Inflammatory macrophage (primary cell): ENCODE measurements around the gene DTD1.

Experiments
- DNase-seq, 2 donors: peaks; one replicate each; pipeline ENCODE4 v3.0.0-alpha.2; 2020 to 2022

DTD1 gene

GRCh38 chr20:18712131-18712530 is 124.3 kb downstream of the DTD1 start:
- peak; percentile 40 to 43 for DNase-seq

GRCh38 chr20:18712882-18713281 is 125.0 kb downstream of the DTD1 start:
- no peak for DNase-seq

DNA sequence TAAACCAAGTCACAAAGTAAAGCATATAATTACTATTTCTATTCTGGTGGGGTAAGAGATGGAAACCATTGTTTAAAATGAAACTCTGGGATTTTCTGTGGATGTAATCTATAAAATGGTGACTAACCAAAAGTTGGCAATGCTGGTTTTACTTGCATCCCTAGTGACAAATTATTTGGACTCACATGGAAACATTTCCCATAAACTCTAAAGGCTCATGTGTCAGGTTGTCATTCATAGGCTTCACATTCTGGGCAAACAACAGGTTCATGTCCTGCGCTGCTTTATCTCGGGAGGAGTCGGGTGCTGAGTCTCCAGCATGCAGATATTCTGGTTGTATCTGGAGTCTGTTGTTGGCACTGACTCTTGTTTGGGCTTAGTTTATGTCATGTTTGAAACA is 127.7 kb downstream of the DTD1 start:
- no peak for DNase-seq

GRCh38 chr20:18717062-18717461 is 129.2 kb downstream of the DTD1 start:
- no peak for DNase-seq

DNA sequence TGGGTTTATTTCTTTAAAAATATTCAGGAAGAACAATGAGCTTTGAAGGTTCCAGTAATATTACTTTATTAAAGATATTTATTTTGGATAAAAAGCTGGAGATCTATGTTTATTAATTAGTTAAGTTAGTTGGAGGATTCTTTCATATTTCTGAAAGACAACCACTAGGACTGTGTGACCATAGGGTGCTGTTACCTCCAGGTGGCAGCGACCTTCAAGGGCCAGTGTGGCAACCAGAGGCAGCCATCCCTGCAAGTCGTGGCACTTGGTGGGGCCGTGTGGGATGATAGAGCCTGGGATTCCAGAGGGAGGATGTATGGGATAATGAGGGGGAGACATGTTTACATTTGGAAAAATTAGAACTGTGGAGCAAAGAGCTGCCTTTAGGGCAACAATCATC is 130.3 kb downstream of the DTD1 start:
- no peak for DNase-seq

DNA sequence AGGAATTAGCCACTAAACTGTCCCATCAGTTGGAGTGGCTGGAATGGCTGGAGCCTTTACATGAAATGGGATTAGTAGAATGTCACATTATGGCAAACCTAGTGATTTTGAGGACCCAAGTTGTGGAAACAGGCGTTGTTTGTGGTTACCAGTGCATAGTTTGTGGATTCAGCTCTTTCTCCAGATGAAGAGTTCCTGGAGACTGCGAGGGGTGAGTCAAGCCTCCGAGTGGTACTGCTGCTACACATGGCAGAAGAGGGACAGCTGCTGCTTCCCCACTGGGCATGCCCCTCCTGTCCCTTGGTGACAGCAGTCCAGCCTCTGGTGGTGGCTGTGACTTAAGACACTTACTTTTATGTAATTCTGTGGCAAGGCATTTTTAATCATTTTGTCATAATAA is 131.6 kb downstream of the DTD1 start:
- DNase-seq = no peak

DNA sequence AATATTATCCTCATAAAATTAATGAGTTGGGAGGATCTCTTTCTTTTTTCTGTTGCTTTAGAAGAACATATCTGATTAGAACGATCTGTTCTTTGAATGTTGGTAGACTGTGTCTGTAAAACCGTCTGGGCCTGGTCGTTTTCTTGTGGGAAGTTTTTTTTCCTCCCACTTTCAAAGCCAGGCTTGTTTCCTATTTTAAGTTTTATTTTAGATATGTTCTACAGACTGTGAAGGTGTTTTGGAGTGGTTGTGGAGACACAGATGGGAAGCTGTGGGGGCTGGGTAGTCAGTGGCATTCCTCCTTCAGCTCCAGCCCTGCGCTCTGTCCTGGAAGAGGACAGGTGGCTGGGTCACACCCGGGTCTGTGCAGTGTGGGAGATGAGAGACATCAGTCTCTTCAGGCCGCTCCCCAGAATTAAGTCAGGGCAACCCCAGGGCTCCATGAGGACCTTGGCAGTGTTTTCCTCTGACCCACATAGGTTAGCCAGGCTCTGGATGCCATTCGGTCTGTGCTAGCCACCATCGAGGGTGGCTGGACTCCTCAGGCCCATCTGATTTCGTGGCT is 133.8 kb downstream of the DTD1 start:
- DNase-seq = no peak

GRCh38 chr20:18722371-18722770 is 134.5 kb downstream of the DTD1 start:
- DNase-seq = no peak

DNA sequence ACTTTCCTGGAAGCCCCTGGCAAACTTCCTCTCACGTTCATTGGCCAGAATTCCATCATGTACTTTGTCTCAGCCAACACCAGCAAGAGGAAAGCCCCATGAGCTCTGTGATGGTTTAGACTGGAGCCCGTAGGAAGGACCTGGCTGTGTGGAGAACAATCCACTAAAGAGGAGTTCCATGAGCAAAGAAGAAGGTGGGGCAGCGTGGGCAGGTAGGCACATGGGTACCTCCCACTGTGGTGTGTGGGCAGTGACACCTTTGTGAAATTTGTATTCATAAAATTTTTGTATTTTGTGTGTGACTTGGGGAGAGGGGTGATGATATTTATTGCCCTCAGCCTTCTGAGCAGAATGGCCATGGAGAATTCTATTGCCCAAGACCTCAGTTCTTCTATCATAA is 136.2 kb downstream of the DTD1 start:
- DNase-seq = no peak

DNA sequence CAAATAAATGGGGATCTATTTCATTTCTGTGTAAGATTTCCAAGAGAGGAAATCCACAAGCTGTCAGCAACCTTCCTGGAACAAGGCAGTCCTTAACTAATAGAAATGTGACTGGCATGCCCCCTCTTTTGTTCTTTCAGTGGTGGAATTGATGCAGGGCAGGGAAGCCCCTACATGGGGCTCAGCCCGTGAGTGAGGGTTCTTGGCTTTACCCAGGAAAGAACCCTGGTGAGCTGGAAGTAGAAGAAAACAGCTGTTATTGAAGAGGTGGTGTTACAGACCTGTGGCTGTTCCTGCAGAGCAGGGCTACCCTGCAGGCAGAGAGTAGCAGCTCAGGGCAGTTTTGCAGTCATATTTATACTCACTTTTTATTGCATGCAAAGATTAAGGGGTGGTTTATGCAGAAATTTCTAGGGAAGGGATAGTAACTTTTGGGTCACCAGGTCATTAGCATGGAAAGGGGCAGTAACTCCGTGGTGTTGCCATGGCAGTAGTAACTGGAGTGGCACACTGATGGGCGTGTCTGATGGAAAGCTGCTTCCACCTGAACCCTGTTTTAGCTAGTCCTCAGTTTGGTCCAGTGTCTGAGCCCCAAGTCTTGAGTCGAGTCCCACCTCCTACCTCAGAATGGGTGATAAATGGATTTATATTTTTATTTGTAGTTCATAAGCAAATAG is 137.1 kb downstream of the DTD1 start:
- no peak for DNase-seq

GRCh38 chr20:18727032-18727508 is 139.2 kb downstream of the DTD1 start:
- DNase-seq = no peak

DNA sequence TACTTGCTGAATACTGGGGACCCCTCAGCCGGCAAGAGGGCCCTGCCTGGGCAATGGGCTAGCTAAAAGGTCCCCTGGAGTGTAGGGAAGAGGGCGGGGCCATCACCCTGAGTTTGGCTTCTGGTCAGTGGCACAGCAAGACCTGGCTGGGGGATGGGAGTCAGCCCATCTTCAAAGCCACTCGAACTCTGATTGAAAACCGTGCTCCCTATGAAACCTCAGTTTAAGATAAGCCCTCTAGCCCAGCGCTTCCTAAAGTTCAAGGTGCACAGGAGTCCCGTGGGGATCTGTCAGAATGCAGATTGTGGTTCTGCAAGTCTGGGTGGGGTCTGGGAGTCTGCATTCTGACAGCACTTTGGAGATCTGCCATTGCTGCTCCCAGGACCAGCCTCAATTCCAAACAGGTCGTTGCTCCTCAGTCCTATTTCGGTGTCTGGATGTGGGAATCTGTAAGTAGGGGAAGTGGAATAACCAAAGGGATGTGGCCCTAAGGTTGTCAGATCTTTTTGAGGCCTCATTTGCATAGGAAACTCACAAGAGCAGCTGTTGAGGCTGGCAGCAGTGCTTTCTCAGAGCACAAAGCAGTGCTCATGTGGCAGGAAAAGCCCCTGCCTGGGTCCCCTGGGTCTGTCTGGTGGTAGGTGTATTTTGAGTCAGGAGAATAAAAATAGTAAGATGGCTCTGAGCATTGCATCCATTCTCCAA is 140.5 kb downstream of the DTD1 start:
- DNase-seq = no peak

DNA sequence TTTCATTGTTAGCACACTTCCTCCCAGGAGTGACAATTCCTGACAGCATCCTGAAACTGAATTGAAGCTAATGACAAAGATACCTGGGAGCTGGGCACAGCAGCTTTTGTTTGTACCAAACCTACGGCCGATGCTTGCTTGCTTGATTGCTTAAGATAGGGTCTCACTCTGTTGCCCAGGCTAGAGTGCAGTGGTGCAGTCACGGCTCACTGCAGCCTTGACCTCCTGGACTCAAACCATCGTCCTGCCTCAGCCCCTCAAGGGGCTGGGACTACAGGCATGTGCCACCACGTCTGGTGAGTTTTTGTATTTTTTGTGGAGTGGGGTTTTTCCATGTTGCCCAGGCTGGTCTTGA is 141.0 kb downstream of the DTD1 start:
- DNase-seq = no peak

- DNase-seq = no peak
Observed at GRCh38 chr20:18729231-18729825, 141.5 kb downstream of the DTD1 start.

GRCh38 chr20:18731940-18732339 is 144.1 kb downstream of the DTD1 start:
- DNase-seq = no peak

GRCh38 chr20:18734525-18735189 is 146.8 kb downstream of the DTD1 start:
- DNase-seq = no peak

DNA sequence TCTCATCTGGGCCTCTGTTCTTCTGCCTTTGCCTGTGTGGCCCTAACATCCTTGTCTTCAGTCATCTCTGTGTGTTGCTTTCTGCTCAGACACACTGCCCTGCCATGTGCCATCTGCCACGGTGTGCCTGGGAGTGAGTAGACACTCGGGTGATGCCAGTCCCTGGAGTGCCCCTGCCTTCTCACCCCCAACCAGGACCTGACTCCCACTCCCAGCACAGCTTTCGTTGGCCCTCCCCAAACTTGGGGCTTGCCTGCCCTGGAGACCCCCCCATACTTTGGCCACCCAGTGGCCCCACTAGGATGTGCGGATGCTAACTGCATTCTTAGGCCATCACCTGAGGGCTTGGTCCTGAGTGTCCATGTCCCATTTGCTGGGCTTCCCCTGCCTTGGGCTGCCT is 149.3 kb downstream of the DTD1 start:
- DNase-seq = no peak

DNA sequence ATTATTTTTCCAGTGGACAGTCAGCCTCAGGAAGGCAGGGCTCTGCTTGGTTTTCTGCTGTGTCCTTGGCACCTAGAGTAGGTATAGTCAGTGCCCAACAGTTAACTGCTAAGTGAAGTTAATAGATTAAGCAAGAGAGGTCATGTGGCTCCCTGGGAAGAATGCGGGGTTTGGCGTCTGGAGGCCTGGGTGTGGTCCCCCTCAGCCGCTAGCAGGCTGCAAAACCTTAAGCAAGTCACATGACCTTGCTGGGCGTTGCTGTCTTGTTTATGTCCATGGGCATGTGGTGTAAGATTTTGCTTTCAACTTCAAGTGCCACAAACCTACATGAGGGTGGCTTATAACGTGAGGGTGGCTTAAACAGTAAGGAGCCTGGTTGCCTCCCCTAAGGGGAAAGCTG is 150.2 kb downstream of the DTD1 start:
- peak; percentile 23 to 69 for DNase-seq

DNA sequence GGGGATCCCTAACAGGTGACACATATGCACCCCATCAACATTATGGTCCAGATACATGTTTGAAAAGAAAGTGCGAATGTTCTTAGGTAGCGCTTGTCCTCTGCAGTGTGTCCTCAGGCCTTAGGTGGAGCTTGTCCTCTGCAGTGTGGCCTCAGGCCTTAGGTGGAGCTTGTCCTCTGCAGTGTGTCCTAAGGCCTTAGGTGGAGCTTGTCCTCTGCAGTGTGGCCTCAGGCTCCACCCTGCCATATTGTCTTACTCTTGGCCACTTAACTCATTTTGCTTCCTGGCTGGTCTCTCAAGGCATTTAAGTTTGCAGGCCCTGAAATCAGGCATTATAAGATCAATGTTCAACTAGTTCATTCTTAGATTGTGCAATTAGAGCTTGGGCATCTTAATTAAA is 151.0 kb downstream of the DTD1 start:
- DNase-seq = no peak

DNA sequence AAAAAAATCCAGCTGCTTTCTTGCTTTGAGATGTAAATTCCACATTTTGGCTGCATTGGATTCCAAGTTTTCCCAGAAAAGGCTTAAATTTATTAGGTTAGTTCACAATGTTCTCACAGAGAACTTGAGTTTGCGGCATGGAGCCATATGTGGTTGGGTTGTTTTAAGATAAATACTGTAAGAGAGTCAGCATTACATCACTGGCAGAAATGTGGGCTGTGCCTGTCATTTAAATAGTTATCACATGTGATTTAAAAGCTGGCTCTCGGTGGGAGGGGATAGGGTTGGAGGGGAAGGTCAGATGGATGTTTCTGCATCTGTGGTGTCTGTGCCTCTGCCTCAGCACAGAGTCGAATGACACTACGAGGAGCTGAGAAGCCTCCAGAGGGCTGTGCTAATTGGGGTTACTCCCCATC is 151.9 kb downstream of the DTD1 start:
- DNase-seq = no peak

- no peak for DNase-seq
Observed at GRCh38 chr20:18740726-18741125, 152.9 kb downstream of the DTD1 start.

- DNase-seq = no peak
Observed at GRCh38 chr20:18742841-18743240, 155.0 kb downstream of the DTD1 start.
